AG04449 (cell line): ENCODE measurements around the gene MYO16.

Experiments
- CTCF ChIA-PET: fragments of 350-600 bp; formaldehyde crosslinking; extraction: SDS; loops from one replicate; lab custom pipeline; 2021; ENCODE audit warnings: antibody characterized with exemption; lab: Yijun Ruan, JAX
- POLR2A ChIA-PET: fragments of 400-600, 350-600 bp; formaldehyde crosslinking; extraction: SDS; loops from one replicate; lab custom pipeline; 2020; ENCODE audit warnings: antibody characterized with exemption, inconsistent platforms; lab: Yijun Ruan, JAX
- DNase-seq: peaks from one replicate; pipeline ENCODE4 v3.0.0-alpha.2; 2010; ENCODE audit warnings: low read depth, low spot score
- H3K4me3 ChIP-seq: 2 replicates; pipeline ENCODE4 v1.5.1; 2011; ENCODE audit warnings: low read depth, mild to moderate bottlenecking, control low read depth, low read length
- CTCF ChIP-seq: IDR thresholded peaks from one replicate; pipeline ENCODE4 v1.5.1; 2011; ENCODE audit warnings: mild to moderate bottlenecking, moderate library complexity, low read length, control low read depth, inconsistent platforms; ENCODE audit not compliant: insufficient read depth; ENCODE audit errors: missing control alignments

The MYO16 gene

GRCh38 chr13:109233293-109233692 lies 603.9 kb downstream of the MYO16 start:
- H3K4me3 ChIP-seq = no peak overlapping the region
- ChIA-PET POLR2A (no interaction called here), CTCF (no interaction called here)
- TF ChIP-seq CTCF = no peak
- no peak for DNase-seq

- no peak for TF ChIP-seq CTCF
- no peak for DNase-seq
- POLR2A ChIA-PET = no interaction called here
- CTCF ChIA-PET = interaction anchor here (1.2 kb wide), 1 partner anchor 37 kb away, joined by 5 read pairs; no protein-coding TSS in a partner anchor
- no peak overlapping the region for H3K4me3 ChIP-seq
Observed at GRCh38 chr13:109235901-109236300, 606.5 kb downstream of the MYO16 start.

GRCh38 chr13:109241160-109241559 lies 611.7 kb downstream of the MYO16 start:
- ChIA-PET POLR2A (no interaction called here), CTCF (no interaction called here)
- no peak for TF ChIP-seq CTCF
- no peak overlapping the region for H3K4me3 ChIP-seq
- DNase-seq = no peak

- no peak for TF ChIP-seq CTCF
- CTCF ChIA-PET = interaction anchor here (0.7 to 1.5 kb wide), 2 partner anchors 97 to 542 kb away, joined by 3 to 5 read pairs; no protein-coding TSS in a partner anchor
- peak overlapping the region; percentile 18 for H3K4me3 ChIP-seq
- POLR2A ChIA-PET = no interaction called here
- peak; percentile 71 for DNase-seq
Observed at GRCh38 chr13:109243311-109243951, 614.0 kb downstream of the MYO16 start.

- no peak for DNase-seq
- TF ChIP-seq CTCF = no peak
- ChIA-PET CTCF (interaction anchor here (1.5 kb wide), 1 partner anchor 99 kb away, joined by 5 read pairs; no protein-coding TSS in a partner anchor), POLR2A (no interaction called here)
- no peak overlapping the region for H3K4me3 ChIP-seq
Observed at GRCh38 chr13:109244566-109244965, 615.2 kb downstream of the MYO16 start.

GRCh38 chr13:109246001-109246400 lies 616.6 kb downstream of the MYO16 start:
- H3K4me3 ChIP-seq = no peak overlapping the region
- ChIA-PET POLR2A (no interaction called here), CTCF (interaction anchor here (0.9 to 1.1 kb wide), 2 partner anchors 10 to 26 kb away, joined by 3 read pairs; no protein-coding TSS in a partner anchor)
- no peak for DNase-seq
- TF ChIP-seq CTCF = no peak
